OCI-M2 (cell line): Measurements from ENCODE around the gene ASCC1.

ENCODE experiments used
- DNase-seq: peaks from one replicate; lab custom pipeline; 2025; ENCODE audit not compliant: unreplicated experiment; lab: John Stamatoyannopoulos, UW

ASCC1 gene

GRCh38 chr10:72069751-72070526 is 146.1 kb downstream of the ASCC1 start:
- DNase-seq, result no peak

- DNase-seq, result no peak
Measured at GRCh38 chr10:72068901-72069446, 147.1 kb downstream of the ASCC1 start.

GRCh38 chr10:72068126-72068765 is 147.8 kb downstream of the ASCC1 start:
- no peak for DNase-seq

GRCh38 chr10:72067463-72068125 is 148.5 kb downstream of the ASCC1 start:
- DNase-seq, result no peak

GRCh38 chr10:72066318-72067284 is 149.5 kb downstream of the ASCC1 start:
- no peak for DNase-seq

- DNase-seq, result no peak
Measured at GRCh38 chr10:72065439-72066025, 150.5 kb downstream of the ASCC1 start.

GRCh38 chr10:72063703-72064391 is 152.2 kb downstream of the ASCC1 start:
- DNase-seq, result no peak

- no peak for DNase-seq
Measured at GRCh38 chr10:72062832-72063702, 153.0 kb downstream of the ASCC1 start.

GRCh38 chr10:72062382-72062781 is 153.7 kb downstream of the ASCC1 start:
- no peak for DNase-seq

GRCh38 chr10:72061930-72062329 is 154.1 kb downstream of the ASCC1 start:
- DNase-seq, result no peak

GRCh38 chr10:72061491-72061890 is 154.6 kb downstream of the ASCC1 start:
- no peak for DNase-seq

- no peak for DNase-seq
Measured at GRCh38 chr10:72059843-72060822, 155.9 kb downstream of the ASCC1 start.

GRCh38 chr10:72058989-72059842 is 156.9 kb downstream of the ASCC1 start:
- DNase-seq, result no peak

GRCh38 chr10:72058347-72058898 is 157.7 kb downstream of the ASCC1 start:
- DNase-seq, result no peak

- DNase-seq, result no peak
Measured at GRCh38 chr10:72056932-72057751, 158.9 kb downstream of the ASCC1 start.
